K562 (cell line): Measurements from ENCODE around the gene KRT36.

Experiments
- BCL6 ChIP-seq: fragments of 250-450 bp; sonication (Bioruptor Pico); IDR thresholded peaks from 2 replicates; pipeline ENCODE4 v1.4.0; 2020
- MAX ChIP-seq: sonication (generic); formaldehyde crosslinking; IDR thresholded peaks from 2 replicates; pipeline ENCODE4 v1.9.0; 2022; ENCODE audit warnings: mild to moderate bottlenecking, missing genetic modification reagents
- RFX5 ChIP-seq: IDR thresholded peaks from 2 replicates; pipeline ENCODE4 v1.6.1; 2011; ENCODE audit warnings: low read depth, mild to moderate bottlenecking, improper control_type of control experiment, low read length
- ZBTB26 ChIP-seq: fragments of 450-650 bp; formaldehyde crosslinking; IDR thresholded peaks from 2 replicates; pipeline ENCODE4 v1.4.0; 2022; ENCODE audit warnings: missing genetic modification characterization
- TF ChIP-seq, protein P1 (sequence below), 3 experiments: IDR thresholded peaks in 2 of 3; conservative IDR thresholded peaks in 1 of 3; 2 replicates each; pipeline ENCODE4 v1.5.1; 2011 to 2012; ENCODE audit warnings: low read length in 3 of 3, mild to moderate bottlenecking in 3 of 3, control low read depth in 2 of 3, improper control_type of control experiment in 1 of 3, inconsistent platforms in 1 of 3, low read depth in 1 of 3, mixed read lengths in 1 of 3, moderate library complexity in 1 of 3; ENCODE audit not compliant: insufficient read depth in 2 of 3

DNA sequence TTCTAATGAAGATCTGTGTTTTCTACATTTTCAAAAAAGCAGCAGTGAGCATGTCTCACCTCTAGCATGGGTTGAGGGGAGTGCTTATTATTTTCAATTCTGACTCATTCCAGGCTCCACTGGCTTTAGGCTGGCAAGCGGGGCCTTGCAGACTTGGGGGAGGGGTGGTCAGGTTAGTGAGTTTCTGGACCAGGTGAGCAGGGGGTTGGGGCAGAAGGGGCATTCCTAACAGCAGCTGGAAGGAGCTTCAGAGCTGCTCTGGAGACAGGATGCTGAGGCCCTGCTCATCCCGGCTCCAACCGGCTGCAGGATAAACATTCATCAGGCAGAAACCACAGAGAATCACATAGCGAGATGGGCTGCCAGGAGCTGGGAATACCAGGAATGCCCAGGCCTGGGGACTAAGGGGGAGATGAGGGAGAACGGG is 48.9 kb upstream of the KRT36 start:
- TF ChIP-seq BCL6 (CRISPR knock-in tag) (no peak), ZBTB26 (CRISPR knock-in tag) (no peak), MAX (CRISPR knock-in tag) (no peak), RFX5 (no peak)
- TF ChIP-seq, protein P1, sequence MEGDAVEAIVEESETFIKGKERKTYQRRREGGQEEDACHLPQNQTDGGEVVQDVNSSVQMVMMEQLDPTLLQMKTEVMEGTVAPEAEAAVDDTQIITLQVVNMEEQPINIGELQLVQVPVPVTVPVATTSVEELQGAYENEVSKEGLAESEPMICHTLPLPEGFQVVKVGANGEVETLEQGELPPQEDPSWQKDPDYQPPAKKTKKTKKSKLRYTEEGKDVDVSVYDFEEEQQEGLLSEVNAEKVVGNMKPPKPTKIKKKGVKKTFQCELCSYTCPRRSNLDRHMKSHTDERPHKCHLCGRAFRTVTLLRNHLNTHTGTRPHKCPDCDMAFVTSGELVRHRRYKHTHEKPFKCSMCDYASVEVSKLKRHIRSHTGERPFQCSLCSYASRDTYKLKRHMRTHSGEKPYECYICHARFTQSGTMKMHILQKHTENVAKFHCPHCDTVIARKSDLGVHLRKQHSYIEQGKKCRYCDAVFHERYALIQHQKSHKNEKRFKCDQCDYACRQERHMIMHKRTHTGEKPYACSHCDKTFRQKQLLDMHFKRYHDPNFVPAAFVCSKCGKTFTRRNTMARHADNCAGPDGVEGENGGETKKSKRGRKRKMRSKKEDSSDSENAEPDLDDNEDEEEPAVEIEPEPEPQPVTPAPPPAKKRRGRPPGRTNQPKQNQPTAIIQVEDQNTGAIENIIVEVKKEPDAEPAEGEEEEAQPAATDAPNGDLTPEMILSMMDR (IDR thresholded peaks at IDR 0.05 in 2 of 3, conservative IDR thresholded peaks at IDR 0.05 in 1 of 3; ENCODE audit: insufficient read depth in 2 of 3, low read depth in 1 of 3, low read length in 3 of 3) = no peak
